CD4-positive, alpha-beta T cell treated with Interleukin-6 for 4 hours (primary cell): ENCODE results near the gene PAX7.

ENCODE experiments used
- DNase-seq: peaks from one replicate; pipeline ENCODE4 v3.0.0-alpha.2; 2020; ENCODE audit warnings: mixed read lengths

The PAX7 gene

DNA sequence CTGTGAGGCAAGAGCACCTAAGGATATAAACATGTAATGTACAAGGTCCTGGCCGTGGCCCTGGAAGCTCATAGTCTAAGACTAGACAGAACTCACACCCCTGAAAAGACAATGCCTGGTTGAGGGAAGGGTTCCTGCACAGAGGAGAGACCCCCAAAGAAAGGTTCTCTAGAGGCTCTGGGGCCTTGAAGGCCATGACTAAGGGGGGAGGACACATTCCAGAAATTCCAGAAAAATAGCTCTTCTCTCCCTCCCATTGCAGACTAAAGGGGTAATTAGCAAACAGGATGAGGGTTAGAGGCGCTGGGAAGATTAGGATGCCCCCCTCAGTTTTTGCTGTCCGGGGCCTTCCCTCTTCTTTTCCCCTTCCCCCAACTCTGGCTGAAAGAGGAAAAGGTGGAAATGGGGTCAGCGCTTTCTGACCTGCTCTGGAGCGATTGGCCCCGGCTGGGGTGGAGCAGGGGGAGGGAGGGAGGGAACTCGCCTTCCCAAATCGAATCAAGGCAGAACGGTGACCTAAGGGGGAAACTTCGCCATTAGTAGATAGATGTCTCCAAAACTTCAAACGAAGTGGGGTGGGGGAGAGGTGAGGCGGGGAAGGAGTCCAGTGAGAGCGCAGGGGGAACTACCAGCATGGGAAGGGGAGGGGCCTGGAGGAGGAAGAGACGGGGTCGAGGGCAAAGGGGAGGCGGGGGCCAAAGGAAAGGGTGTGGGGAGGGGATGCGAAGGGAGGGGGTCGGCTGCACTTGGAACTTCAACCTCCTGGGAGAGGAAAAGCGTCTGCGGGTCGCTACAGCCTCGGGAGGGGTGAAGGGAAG lies 11.8 kb downstream of the PAX7 start:
- no peak for DNase-seq

DNA sequence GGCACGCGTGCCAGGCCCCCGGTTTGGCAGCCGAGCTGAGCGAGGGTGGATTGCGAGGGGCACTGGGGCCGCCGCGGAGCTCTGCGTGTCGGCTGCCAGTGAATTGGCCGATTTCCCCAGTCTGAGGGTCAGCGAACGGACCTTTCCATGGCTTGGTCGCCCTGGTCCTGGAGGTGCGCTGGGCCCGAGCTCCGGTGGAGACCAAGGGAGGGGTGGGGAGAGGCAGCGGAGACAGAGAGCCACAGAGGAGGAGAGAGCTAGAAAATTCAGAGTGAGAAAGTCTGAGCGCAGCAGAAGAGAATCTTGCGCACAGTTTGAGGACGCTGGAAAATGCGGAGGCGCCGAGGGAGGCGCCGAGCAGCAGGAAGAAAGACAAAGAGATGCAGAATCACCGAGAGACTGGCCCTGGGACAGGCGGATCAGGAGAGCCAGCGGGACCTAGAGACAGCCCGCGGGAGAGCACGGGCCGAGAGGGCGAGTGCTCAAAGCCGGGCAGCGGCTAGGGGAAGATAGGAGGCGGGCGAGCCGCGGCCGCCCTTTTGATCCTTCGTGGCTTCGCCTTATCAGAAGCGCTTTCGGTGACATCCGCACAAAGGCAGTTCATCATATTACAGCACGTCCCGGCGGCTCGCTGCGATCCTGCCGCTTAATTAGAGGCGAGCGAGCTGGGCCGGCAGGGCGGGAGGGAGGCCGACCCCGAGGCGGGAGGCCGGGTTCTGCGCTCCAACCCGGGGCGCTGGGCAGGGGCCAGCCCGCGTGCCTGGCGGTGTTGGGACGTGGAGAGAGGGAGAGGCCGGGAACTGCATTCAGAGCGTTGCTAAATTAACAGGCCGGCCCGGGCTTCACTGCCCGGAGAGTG lies 12.7 kb downstream of the PAX7 start:
- DNase-seq, result peak; percentile 20

DNA sequence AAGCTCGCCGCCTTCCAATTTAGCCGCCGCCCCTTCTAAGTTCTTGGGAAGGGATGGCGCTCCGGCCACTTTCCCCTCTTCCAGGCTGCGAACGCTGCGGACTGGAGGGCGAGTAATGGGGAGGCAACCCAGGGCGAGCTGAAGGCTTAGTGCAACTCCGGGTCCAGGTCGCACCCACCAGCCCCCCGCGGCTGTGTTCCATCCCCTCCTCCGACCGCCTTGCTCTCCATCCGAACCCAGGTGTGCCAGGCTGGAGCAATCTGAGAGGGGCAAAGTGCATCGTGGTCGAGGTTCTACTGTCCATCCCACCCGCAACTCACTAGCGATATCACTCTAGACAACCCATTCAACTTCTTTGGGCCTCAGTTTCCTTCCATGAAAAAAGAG lies 13.4 kb downstream of the PAX7 start:
- no peak for DNase-seq

DNA sequence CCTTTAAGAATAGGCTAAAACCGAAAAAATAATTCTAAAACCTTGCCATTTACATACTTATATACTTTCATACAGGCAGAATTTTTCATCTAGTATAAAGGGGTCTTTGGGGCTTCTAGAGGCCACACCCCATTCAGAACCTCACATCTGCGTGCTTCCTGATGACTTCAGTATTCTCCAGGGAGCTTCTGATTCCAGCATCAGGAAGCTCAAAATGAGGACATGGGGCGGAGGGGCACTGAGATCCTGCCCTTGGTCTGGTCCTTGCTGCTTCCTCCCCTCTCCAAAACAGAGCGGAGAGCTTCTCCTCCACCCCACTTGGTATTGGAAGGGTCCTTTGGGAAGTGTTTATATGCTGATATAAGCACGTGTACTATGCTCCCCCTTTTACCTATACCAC lies 13.8 kb downstream of the PAX7 start:
- no peak for DNase-seq

DNA sequence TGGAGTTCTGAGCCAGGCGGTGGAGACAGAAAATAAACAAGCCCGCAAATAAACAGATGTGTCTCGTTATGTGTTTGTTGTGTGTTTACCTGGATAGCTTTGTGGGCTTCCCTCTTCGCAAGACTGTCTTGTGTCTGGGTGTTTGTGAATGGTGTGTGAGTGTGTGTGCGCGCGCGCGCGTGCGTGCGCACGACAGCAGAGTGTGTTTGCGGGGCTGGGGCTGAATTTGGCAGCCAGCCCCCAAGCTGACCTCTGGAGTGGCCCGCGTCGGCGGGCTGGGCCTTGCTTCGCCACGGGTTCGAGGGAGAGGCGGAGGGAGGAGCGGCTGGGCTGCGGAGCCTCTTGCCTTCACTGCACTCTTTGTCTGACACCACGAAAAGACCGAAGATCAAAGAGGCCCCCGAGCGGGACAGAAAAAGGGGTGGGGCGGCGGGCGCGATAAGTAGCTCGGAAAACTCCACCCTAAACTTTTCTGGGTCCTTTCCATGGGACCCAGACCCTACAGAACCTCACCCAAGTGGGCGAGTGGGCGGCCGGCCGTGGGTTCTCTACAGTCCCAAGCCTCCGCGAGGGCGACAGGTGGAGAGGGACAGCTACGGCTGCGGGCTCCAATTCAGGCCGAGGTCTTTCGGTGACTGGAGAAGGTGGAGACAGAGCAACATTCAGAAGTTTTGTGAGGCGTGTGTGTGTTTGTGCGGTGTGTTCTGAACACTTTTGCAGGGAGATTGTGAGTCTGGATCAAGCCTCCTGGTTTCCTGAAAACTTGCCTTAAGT lies 14.5 kb downstream of the PAX7 start:
- peak; percentile 36 for DNase-seq

DNA sequence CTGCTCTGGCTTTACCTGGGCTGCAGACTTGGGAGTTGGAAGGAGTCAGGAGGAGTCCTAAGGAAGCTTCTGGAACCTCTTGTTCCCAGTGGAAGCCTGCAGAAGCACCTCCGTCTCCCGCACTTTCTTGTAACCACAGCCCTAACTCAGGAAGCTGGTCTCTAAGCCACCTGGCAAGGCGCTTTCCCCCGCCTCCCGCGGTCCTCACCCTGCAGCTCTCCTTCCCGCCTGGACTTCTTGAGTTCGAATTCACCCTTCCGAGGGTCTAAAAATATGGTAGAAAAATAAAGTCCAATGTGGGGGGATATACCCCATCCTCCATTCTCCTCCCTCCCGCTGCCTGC lies 15.1 kb downstream of the PAX7 start:
- peak; percentile 6 for DNase-seq

DNA sequence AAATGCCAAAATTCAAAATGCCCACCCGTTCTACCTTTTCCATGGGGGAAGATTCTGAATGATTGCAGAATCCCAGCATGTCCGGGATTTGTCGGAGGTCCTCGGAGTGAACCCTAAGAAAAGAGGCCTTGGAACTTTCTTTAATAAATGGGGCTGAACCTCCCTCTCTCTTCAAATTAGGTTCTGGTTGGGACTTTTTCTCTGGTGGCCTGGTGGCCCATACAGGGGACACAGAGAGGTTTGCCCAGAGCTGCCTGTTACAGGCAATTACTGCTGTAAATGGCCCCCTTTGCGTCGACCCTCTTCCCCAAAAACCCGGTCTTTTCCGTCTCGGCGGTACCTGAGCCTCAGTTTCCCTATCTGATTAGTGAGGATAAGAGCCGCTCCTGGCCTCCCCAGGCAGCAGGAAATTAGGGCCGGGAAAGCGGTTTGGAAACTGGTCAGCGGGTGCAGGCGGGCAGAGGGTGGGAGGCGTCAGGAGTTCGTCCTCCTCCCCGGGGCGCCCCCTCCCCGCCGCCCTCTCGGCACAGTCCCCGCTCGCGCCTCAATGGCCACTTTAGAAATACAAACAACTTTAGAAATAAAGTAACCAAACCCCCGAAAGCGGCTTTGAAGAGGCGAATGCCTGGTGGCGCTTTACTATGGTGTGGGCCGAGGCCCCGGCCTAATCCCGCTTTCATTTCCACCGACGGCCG lies 15.6 kb downstream of the PAX7 start:
- DNase-seq, result no peak

DNA sequence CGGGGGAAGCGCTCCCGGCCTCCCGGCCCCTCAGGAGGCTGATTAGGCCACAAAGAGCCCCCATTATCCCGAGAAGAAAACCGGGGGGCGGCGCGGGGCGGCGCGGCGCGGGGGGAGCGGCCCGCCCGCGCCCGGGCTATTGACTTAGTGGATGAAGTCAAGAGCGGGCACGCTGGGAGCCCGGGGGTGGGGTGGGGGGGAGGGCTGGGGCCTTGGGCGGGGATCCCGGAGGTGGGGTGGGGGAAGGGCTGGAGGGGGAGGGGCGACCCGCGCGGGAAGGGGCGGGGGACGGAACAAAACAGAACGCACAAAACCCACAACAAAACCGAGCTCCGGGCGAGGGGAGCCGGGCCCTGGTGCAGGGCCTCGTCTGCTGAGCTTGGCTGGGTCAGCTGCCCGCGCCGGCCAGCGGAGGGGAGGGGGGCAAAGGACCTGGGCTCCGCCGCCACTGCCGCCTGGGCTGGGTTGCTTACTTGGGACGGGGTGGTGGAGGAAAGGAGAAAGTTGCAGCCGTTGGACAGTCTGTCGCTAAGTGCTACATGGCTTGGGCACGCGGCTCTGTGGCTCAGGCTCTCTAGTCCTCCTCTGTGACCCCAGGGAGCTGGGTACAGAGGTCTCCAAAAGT lies 16.3 kb downstream of the PAX7 start:
- peak; percentile 14 for DNase-seq

DNA sequence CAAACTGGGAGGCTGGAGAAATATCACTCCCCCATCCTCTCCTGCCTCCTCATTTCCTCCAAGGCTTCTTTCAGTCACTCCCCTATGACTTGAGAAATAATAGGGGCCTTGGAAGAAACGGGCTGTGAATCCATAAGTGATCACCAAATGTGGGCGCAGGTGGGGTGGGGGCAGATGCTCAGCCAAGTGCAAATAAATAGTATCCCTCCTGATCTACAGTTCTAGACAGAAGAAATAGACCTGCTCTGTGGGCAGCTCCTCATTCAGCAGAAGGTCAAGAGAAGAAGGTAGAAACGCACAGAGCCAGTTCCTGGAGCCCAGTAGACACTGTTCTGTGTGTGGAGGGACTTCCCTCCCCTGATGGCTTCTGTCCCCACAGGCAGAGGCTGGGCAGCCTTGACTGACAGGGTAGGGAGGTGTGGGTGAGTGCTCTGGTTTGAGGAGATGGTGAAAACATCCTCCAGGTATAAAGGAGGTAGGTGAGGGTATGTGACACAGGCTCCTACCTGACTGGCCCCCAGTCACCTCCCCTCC lies 17.1 kb downstream of the PAX7 start:
- DNase-seq, result no peak

DNA sequence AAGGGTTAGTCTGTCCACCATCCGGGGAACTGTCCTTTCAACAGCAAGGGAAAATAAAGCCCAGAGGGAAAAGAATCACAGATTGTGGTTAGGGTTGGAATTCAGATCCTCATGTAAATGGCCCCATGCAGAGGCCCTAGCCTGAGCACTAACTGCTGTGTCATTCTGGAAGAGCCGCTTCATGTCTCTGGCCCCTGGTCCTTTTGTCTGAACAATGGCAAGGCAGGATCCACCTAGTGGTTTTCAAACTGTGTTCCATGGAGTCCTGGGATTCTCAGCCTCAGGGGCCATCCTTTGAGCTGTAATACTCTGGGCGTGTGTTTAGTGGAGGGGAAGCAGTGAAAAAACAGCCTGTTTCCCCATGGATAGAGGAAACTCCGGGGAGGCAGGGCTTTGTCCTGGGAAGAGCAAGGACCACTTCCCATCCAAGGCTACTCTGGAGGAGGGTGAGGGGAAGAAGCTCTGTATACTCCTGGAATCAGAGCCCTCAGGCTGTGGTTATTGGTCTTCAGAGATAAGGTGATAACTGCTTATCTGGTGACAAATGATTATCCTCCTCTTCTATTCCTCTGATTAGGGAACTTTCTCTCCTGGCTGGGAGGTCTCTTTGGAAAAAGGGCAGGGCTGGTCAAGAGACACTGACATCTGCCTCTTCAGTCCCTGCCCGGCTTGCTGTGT lies 19.2 kb downstream of the PAX7 start:
- no peak for DNase-seq

DNA sequence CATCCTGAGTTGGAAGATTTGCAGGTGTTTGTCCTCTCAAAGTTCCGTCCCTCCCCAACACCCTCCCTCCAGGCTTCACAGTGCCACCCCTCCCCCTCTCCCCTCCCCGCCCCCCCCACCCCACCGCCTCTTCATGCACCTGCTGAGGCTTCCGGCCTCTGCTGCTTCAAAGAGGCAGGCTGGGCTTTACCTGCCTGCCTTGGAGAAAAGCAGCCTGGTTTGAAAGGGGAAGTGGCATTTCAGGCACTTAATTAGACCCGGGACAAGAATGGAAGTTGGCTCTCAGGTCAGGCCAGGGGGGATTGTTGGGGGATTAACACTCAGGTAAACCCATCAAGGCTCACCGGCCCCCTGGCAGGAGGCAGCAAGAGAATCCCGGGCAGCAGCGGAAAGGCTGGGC lies 21.1 kb downstream of the PAX7 start:
- peak; percentile 74 for DNase-seq

DNA sequence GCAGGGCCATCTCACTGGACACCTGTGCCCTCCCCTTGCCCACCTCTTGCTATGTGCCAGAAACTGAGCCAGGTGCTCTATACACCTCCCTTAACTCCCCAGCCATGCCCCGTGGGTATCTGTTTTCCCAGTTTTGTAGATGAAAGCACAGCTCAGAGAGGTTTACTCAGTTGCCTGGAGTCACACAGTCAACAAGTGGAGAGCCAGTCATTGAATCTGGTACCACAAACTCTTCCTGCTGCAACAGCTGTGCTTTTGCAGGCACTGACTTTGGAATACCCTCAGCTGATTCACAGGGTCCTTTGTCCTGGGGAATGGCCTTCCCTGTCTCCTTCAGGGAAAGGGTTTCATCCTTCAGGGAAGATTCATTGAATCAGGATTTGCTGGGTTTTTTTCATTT lies 22.1 kb downstream of the PAX7 start:
- DNase-seq, result no peak

DNA sequence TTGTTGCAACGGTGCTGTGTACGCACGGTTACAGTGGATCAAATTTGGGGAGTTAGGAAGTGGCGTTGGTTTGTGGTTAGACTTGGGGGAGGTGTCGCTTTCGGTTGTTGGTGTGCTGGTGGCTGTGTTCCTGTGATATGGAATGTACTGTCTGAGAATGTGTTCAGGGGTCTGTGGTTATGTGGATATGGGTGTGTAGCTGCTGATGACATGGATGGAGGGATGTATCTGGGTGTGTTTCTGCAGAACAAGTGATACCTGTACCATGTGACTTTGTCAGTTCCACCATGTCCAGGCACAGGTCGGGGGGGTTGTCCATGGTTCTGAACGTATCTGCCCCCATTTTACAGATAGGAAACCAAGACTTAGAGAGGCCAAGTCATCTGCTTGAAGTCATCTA lies 22.7 kb downstream of the PAX7 start:
- DNase-seq, result peak; percentile 19

DNA sequence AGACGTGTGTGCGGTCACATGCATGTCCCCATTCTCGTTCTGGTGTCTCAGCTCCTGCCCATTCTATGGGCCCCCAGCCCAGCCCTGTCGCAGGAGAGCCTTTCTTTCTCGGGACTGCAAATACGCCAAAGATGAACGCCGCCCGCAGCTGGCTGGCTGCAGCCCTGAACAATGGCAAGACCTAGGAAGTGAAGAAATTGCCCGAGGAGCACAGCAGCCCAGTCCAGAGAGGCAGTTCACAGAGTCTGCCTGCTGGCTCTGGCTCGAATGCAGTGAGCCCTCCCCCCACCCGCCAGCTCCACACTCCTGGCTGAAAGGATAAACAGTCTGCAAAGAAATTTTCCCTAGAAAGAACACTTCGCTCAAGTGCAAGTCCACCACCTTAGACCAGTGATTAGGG lies 23.3 kb downstream of the PAX7 start:
- no peak for DNase-seq

DNA sequence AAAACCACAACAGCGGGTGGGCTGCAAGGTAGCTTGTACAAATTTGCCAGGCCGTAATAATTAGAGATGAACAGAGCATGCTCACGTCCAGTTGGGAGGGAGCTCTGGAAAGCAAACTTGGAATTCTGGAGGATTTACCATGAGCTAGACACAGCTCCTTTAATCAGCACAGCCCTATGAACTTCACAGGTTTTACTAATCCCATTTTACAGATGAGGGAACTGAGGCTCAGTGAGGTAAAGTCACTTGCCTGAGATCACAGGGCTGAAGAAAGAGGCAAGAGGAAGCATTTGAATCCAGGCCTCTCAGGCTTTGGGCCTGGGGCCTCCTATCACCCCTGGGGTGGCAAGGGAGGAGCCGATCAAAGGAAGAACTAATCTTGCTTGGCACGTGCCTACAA lies 24.0 kb downstream of the PAX7 start:
- DNase-seq, result no peak

DNA sequence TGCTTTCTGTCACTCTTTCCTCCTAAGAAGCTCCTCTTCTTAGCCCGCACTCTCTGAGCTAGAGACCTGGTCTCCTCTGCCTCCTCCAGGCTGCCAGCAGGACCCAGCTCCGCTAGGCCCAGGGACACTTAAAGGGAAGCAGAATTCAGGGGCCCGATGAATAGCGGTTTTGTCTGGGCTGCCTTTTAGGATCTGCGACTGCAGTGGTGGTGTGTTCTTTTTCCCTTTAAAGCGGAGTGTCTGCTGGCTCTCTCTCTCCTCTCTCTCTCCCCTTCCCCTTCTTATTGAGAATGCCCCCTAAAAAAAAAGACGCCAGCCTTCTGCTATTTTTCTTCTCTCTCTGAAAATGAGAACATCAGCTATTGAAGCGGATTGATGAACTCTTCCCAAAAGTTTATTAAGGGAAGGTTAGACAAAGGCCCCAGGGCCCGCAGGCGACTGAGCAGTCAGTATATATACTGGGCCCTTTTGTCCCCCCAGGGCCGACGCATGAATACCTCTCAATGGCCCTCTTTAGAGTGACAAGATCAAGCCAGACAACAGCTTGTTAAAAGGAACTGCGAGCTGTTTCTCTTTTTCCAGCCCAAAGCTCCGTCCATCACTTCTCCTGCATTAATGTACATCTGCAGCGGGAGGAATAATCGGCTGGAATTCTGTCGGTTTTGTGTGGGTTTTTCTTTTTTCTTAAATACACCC lies 27.0 kb downstream of the PAX7 start:
- DNase-seq, result no peak

DNA sequence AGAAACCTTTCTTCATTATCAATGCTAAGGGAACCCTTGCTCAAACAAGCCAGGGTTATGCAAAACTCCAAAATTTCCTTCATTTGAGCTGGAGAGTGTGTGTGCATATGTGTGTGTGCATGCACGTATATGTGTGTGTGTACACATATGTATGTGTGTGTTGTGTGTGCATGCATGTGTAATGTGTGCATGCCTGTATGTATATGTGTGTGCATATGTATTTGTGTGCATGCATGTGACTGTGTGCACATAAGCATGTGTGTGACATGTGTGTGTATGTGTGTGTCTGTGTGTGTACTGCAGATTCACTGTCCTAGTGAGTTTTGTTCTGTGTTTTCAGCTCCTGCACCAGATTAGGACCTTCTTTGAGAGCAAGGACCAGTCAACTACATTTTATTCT lies 28.2 kb downstream of the PAX7 start:
- no peak for DNase-seq

DNA sequence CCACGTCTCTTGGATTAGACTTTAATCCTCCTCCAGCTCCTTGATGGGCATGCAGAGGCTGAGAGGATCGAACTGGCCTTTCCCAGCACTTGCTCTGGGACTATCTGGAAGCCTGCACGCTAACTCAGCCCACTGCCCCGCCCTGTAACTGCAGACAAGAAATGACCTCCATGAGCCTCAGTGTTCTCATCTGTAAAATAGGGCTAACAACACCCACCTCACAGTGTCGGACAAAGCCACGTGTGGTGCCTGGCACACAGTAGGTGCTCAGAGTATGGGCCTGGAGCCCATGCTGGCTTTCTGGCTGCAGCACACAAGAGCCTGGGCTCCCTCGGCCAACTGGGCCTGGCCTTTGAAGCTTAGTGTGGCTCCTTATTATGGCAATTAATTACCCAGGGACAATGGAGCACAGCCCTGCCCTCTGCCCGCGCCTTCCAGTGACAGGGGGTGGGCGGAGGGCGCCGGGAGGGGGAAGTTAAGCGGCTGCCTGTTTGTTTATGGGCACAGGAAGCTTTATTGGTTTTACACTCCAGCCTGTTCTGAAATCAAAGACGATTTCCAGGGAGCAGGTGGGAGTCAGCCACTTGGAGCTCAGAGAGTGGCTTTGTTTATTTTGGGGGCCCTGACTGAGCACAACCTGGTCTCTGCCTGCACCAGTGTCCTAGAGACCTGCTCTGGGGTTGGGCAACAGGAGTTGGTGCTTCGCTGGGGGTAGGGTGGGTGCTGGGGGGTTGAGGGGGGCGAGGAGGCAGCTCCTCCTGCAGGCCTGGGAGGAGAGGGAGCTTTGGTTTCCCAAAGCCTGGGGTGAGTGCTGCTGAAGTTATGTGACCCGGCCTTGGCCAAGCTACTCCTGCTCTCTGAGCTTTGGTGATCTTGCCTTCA lies 31.0 kb downstream of the PAX7 start:
- no peak for DNase-seq

DNA sequence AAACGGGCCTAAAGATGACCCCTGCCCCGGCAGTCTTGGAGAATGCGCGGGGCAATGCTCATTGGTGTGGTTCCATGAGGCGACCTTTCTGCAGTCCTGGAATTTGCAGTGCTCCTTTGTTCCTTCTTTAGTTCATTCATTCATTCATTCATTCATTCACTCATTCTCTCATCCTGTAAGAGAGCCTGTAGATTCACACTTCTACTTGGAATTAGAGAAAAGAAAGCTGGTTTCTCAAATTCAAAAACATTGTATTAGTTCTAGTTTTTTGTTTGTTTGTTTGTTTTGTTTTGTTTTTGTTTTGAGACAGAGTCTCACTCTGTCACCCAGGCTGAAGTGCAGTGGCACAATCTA lies 31.6 kb downstream of the PAX7 start:
- DNase-seq, result no peak

DNA sequence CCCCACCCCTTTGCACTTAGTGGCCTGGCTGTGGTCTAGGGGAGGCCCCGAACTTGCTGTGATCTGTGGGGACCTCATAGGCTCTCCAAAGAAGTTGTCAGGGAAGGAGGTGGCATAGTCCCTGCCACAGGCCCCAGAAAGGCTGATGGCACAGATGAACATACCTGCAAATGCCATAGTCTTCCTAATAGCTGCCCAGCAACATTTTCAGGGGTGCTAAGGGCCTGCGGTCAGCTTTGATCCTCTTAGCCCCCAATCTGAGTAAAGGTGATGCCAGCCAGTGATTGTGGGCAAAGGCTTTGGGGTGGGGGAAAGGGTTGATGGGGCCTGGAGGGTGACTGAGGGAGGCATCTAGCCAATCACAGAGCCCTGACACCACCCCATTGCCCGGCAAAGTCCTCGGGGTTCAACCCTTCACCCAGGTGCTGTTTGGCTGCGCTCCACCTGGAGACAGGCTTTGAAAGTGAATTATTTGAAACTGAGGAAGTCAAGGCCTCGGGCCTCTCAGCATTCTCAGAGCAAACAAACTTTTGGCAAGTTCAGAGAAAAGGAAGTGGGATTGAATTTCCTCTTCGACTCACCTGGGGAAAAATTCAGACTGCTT lies 35.8 kb downstream of the PAX7 start:
- peak; percentile 21 for DNase-seq
